Retinal pigment epithelial cell (primary cell): ENCODE data around the gene CACNA1C.

Experiments used
- DNase-seq: peaks from one replicate; pipeline ENCODE4 v3.0.0-alpha.2; 2010; ENCODE audit warnings: low read depth
- H3K4me3 ChIP-seq: 2 replicates; pipeline ENCODE4 v1.5.1; 2011; ENCODE audit warnings: mild to moderate bottlenecking, low read length, control low read depth, moderate library complexity
- TF ChIP-seq, protein P1 (sequence below): conservative IDR thresholded peaks from 2 replicates; pipeline ENCODE4 v1.5.1; 2011; ENCODE audit warnings: low read depth, low read length, control low read depth, inconsistent platforms

The CACNA1C gene

DNA sequence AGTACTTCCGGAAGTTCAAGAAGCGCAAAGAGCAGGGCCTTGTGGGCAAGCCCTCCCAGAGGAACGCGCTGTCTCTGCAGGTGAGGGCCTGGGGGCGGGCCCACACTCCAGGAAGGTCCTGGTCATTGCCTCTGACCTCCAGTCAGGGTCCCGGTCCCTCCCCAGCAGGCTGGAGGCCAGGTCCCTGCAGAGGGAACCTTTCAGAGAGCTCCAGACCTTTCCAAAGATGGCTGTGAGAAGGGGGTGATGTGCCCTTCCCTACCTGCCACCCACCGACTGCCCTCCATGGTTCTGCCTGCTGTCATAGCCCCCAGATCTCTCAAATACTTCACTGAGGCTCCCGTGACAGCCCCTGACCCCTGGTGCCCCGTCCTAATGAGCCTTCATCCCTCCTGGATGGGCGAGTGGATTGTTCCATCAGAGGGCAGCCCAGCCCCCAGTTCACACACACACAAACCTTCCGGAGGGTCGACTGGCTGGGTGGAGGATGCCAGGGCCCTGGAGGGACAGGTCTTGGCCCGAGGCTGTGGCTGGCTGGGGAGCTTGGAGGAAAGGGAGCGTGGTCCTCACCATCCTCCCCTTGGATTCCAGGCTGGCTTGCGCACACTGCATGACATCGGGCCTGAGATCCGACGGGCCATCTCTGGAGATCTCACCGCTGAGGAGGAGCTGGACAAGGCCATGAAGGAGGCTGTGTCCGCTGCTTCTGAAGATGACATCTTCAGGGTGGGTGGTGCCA is 624.5 kb downstream of the CACNA1C start:
- no peak overlapping the region for H3K4me3 ChIP-seq
- TF ChIP-seq, protein P1, sequence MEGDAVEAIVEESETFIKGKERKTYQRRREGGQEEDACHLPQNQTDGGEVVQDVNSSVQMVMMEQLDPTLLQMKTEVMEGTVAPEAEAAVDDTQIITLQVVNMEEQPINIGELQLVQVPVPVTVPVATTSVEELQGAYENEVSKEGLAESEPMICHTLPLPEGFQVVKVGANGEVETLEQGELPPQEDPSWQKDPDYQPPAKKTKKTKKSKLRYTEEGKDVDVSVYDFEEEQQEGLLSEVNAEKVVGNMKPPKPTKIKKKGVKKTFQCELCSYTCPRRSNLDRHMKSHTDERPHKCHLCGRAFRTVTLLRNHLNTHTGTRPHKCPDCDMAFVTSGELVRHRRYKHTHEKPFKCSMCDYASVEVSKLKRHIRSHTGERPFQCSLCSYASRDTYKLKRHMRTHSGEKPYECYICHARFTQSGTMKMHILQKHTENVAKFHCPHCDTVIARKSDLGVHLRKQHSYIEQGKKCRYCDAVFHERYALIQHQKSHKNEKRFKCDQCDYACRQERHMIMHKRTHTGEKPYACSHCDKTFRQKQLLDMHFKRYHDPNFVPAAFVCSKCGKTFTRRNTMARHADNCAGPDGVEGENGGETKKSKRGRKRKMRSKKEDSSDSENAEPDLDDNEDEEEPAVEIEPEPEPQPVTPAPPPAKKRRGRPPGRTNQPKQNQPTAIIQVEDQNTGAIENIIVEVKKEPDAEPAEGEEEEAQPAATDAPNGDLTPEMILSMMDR = no peak
- no peak for DNase-seq

DNA sequence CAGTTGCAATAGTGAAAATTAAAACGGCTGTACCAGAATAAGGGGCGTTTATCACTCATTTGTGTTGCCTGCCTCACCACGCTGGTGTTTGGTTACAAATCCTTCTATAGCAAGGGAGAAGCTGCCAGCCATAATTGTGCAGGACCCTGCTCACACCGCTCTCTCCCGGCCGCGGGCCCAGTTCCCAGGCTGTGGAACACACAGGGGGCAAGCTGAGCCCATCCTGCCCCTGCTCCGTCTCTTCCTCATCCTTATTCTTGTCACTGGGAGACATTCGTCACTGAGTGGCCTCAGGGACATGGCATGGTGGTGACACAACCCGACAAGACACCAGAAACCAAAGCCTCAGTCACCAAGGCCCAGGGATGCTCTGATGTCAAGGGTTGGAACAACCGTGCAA is 625.6 kb downstream of the CACNA1C start:
- TF ChIP-seq, protein P1 = no peak
- no peak overlapping the region for H3K4me3 ChIP-seq
- DNase-seq = no peak

DNA sequence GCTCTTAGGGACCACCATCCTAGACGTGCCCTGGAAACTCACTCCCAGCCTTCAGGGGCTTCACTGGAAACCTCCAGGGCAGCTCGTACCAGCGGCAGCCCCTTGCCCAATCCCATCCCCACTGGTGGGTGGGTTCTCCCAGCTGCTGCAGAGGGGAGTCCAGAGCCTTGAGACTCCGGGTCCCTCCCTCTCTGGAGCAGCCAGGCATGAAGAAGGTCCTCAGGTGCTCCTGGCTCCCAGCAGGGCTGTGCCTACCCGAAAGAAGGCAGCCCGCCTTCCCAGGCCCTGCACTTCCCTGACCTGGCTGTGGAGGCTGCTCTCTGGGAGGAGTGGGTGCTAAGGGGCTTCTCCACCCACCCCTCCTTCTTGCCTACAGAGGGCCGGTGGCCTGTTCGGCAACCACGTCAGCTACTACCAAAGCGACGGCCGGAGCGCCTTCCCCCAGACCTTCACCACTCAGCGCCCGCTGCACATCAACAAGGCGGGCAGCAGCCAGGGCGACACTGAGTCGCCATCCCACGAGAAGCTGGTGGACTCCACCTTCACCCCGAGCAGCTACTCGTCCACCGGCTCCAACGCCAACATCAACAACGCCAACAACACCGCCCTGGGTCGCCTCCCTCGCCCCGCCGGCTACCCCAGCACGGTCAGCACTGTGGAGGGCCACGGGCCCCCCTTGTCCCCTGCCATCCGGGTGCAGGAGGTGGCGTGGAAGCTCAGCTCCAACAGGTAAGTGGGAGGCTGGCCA is 626.5 kb downstream of the CACNA1C start:
- no peak for DNase-seq
- TF ChIP-seq, protein P1 = no peak
- no peak overlapping the region for H3K4me3 ChIP-seq

DNA sequence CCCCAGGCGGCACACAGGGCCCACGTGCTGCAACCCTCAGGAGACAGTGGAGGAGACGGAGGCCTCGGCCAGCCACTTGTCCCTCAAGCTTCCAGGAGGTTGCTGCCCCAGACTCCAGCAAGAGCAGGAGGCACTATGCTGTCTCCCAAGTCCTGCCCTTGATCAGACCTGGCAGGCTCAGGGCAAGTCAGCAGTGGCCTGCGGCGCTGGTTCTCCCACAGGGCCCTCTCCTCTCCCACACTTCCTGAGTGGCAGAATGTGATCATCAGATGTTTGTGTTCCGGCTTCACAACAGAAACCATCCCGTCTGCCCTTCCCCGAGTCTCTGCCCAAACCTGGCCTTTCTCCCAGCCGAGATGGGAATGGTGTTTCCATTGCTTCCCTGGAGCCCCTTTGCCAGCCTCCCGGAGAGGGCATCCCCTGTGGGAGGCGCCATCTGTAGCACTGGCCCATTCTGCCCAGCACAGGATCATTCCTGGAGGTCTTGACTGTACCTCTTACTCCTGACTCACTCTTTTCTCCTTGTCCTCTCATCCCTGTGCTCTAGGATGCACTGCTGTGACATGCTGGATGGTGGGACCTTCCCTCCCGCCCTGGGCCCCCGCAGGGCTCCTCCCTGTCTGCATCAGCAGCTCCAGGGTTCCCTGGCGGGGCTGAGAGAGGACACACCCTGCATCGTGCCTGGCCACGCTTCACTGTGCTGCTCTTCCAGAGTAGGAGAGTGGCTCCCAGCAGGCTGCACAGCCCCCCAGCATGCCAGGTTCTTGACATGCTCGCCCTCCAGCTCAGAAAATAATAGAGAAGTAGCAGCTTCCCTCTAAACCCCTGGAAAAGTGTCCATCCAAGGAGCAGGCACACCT is 627.3 kb downstream of the CACNA1C start:
- DNase-seq = no peak

DNA sequence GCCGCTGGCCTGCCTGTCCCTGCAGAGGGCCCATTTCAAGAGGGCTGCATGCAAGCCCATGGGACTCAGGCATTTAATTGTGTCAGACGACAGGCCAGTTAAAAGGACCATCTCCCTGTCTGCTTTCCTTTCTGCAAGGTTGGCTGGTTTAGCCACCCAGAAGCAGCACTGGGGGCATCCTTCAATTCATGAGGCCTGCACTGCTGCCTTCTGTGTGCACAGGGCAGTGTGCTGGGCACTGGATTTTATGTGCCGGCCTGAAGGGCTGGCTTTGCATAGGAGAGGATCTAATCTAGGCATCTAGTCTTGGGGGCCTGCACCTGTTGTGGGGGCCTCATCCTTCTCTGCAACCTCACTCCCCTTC is 627.9 kb downstream of the CACNA1C start:
- TF ChIP-seq, protein P1 = no peak
- no peak for DNase-seq

More for the DNA sequence above, 627.3 kb downstream of the CACNA1C start:
- TF ChIP-seq, protein P1 = no peak
- no peak overlapping the region for H3K4me3 ChIP-seq

DNA sequence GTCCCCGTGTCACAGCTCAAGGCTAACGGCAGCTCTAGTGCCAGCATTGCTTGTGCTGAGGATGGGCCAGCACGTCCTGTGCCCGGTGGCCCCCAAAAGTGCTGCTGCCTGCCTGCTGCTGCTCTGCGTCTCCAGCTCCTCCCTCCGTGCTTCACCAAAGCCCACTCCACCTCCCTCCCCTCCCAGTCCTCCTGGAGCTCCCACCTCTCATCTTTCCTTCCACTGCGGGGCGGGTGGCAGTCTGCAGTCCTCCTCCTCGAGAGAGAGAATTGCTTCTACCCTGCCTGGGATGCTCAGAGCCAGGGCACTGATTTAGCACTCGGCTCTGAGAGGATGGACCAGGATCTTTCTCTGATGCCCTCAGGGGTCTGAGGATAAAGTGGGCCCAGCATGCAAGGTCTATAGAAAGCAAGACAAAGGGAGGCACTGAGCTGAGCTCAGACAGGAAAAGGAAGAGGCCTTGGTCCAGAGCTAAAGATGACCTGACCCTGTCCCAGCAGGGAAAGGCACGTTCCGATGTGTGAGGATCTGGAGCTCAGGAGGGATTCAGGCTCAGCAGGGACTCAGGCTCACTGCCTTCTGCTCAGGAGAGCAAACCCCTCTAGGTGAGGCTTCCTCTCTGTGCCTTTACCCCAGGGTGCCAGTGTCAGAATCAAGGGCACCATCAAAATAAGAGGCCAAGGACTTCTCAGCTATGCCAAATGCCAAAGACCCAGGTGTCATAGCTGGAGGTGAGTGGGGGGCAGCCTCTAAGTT is 628.8 kb downstream of the CACNA1C start:
- DNase-seq = no peak
- TF ChIP-seq, protein P1 = no peak
- no peak overlapping the region for H3K4me3 ChIP-seq

More for the DNA sequence above, 627.9 kb downstream of the CACNA1C start:
- H3K4me3 ChIP-seq = no peak overlapping the region
